ENCODE data around the gene RPRD1B.

Gene RPRD1B

DNA sequence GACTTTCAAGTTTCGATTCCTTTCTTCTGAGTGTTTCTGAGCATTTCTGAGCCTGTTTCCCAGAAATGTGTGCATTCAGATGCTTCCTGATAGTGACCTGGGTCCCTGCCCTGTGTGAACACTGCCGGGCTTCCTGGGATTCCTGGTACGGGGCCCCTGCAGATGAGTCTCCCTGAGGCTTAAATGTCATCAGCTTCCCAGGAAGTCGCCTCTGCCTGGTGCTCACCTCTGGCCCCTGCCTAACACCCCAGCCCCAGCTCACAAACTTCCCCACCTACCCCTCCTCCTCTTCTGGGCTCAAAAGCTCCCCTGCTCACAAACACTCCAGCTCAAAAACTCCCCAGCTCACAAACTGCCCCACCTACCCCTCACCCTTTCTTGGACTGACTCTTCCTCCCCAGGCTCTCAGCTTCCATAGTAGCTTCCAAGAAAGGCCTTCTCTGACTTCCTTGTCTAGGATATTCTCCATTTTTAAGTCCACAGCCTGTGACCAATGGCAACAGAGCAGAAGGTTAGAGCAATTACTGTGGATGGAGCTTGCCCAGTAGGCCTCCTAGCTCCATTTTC, 89.6 kb downstream of the RPRD1B start:
- no peak for DNase-seq (ENCODE audit: low spot score)

DNA sequence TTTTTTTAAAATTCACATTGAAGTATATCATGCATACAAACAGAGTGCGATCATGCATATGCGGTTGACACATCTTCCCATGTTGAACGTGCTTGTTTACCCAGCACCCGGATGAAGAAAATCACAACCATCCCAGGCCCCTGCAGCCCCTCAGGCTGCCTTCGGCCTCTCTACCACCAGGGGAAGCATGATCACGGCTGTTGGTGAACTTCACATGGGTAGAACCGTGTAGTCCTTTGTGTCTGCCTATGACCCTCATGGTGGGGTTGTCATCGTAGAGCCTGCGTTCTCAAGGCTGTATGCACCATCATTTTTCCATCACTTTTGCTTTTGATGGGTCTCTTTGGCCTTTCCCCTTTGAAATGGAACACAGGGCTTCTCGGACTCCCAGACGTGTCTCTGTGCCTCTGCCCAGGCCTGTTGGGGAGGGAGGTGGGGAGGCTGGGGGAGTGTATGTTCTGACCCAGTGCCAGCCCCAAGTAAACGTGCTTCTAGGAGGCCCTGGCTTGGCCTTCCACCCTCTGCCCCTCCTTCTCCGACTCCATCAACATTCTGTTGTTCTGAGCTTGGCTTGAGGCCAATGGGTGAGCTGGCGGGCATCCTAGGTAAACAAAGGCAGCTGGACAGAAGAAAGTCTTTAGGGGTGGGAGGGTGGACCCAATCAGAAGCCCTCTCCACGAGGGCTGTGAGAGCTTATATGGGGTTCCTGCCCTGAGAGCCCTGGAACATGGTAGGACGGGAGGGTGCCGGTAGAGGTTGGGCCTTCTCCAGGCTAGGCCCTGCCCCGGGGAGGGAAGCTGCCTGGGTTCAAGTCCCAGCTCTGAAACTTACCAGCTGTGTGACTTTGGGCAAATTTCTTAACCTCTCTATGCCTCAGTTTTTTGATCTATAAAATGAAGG, 91.9 kb downstream of the RPRD1B start:
- DNase-seq (ENCODE audit: low spot score), result peak; percentile 30

DNA sequence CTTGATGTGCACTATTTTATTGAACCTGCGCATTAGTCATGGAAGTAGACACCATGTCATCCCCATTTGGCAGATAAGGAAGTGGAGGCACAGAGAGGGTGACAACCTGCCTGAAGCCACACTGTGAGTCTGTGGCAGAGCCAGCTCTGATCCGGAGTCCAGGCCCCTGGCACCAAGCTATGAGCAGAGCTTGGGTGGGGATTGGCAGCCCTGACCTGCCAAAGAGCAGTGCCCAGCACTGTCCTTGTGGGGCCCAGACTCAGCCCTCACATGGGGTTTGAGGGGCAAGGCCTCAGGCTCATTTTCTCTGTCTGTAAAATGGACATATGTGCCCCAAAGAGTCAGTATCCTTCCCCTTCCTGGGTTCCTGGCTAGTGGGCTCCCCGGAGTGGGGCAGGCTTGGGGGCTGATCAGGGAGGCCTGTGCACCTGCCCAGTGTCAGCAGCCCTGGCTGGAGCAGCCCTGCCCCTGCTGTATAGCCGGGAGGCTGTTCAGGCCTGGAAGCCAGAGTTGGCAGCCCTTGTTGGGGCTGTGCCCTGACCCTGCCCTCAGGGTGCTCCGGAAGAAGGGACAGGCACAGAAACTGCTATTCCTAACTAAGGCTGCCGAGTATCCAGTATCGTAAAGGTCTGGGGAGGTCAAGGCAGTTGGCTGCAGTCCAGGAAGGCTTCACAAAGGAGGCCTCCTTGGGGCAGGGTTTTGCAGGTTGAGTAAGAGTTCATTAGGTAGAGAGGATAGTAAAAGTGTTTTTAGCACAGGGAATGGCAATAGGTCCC, 92.8 kb downstream of the RPRD1B start:
- DNase-seq (ENCODE audit: low spot score), result no peak

DNA sequence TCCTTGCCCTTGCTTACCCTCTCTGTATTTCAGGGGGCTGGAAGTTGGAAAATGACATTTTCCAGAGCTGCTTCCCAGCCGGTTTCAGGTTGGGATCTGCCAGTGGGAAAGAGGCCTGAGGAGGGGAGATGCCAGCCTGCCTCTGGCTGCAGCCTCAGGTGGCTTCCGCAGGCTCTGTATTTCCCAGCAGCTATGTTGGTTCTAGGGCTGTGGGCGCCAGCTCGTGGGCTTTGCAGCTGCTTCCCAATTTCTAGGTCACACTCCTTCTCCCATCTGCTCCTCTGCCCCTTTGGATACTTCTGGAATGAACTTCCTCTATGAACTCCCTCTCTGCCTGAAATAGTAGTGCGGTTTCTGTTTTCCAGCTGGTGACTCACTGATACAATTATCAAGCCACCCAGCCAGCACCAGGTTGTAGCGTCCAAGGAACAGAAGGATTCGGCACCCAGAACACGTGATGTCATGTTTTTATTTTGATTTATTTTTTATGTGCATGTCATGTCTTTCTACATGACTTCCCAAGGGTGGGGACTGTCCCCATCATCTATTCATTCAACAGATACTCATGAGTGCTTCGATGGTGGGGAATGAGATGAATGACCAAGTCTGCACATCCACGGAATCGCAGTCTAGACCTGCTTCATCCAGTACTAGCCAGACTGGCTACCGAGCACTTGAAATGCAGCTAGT, 93.5 kb downstream of the RPRD1B start:
- no peak for DNase-seq (ENCODE audit: low spot score)

DNA sequence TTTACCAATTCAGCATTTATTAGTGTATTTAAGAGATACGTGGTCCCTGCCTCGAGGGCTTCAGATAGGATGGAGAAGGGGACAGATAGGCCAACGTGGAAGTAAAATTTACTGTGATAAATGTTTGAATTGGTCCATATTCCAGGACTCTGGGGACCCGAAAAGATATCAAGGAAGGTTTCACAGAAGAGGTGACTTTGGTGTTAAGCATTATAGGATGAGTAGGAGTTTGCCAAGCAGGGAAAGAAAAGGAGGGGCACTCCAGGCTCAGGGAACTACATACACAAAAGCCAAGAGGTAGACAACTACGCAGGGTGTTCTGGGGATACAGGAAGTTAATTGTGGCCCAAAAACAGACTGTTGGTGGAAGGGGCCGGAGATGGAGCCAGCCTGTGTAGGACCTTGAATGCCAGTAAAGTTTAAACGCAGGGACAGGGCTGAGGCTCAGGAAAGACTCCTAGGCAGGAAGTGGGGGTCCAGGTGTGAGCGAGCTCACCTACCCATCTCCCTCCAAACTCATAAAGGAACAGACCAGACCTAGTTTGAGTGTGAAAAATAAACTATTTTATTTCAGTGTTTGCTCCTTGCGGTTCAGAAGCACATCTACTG, 94.5 kb downstream of the RPRD1B start:
- DNase-seq (ENCODE audit: low spot score), result no peak

DNA sequence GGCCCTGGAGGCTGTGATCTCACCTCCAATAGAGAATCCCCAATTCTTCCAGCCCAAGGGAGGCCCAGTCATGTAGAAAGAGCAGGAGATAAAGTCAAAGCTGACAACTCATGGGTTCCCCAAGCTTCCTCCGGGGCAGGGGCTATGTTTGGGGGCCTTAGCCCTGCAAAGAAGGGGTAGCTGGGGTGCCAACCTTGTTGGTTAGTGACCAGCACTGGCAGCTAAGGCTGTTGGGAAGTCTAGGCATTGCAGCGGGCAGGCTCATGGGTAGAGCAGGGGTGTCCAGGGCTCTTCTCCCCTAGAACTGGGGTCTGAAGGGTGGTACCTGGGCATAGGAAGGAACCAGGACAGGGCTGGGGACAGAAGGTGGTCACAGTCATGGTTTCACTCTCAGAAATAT, 95.1 kb downstream of the RPRD1B start:
- no peak for DNase-seq (ENCODE audit: low spot score)

DNA sequence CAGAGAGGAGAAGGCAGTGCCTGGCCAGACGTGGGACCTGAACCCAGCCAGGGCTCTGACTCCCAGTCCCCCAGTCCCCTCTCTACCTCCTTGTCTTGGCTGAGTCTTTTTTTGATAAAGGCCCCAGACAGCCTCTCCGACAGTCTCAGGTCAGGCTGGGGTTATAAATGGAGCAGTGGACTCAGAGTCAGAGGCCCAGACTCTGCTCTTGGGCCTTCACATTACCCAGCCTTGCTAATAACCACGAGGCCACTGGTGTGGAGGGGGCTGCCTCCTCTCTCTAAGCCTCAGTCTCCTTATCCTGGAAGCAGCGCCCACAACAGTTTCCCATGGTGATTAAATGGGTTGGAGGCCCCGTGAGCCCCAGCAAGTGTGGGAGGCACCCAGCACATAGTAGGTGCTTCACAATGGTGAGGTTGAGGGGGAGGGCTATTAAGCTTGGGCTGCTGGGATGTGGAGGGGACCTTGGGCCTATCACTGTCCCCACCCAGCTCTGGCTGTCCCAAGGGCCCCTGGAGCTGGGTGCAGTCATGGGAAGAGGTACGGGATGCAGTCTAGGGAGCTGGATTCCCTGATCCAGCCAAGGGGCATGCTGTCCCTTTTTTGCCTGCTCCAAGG, 95.8 kb downstream of the RPRD1B start:
- DNase-seq (ENCODE audit: low spot score), result no peak

DNA sequence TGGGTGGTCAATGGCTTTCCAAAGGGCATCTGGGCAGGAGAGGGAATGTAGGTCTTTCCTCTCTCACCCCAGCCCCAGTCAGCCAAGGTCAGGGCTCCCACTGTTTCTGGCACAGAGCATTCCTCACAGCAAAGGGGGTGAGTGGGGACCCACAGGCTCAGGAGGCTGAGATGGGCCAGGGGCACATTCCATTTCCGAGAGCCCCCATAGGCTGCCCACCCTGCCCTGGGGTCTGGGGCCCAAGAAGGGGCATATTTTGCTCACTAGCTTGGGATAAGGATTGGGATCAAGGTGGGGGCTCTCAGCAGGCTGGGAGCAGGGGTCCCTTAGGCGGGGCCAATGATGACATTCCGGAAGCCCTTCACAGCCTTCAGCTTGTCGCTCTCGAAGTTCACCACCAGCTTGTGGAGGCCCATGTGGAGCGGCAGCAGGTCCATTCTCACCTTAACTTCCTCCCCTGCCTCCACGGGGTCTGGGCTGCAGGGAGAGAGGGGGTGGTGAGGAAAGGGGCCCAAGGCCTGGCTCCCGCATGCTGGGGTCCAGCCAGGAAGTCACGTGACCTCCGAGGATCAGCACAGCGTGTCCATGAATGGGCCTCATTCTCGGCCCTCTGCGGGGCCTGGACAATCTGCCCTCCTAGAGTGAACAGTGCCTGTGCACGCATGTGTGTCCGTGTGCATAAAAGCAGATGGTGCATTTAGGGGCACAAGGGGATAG, 96.5 kb downstream of the RPRD1B start:
- DNase-seq (ENCODE audit: low spot score), result no peak

DNA sequence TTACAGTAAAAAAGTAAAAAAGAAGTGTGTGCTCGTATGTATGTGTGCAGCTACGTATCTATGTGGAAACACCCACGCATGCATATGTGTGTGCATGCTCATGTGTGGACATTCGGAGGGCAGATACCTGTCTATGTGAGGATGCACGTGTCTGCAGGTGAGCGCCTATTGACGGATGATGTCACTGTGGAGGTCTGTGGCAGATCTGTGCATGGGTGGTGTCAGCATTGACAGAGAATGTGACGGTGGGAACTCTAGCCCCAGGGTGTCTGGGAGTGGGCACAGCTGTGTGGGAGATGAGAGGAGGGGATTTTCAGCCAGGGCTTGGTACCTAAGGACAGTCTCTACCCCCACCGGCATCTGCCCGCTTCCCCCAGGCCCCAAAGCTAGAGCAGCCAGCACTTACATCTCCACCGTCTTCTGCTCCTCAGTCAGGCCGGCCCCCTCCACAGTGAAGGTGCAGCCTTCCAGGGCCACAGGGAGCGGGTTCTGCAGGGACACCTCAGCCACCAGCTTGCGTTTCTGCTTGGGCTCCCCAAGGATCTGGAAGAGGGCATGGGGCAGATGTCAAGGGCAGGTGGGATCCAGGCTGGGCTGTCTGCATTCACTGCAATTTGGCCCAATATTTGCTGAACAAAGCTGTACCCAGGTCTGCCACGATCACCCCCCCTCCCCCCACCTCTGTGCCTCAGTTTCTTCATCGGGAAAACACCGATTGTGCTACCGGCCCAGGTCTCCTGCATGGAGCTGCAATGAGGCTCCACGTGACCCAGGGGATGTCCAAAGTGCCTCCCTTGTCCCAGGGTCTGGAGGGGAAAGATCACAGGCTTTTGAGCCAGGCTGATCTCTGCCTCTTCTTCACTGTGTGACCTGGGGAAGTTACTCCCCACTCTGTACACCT, 97.4 kb downstream of the RPRD1B start:
- no peak for DNase-seq (ENCODE audit: low spot score)

DNA sequence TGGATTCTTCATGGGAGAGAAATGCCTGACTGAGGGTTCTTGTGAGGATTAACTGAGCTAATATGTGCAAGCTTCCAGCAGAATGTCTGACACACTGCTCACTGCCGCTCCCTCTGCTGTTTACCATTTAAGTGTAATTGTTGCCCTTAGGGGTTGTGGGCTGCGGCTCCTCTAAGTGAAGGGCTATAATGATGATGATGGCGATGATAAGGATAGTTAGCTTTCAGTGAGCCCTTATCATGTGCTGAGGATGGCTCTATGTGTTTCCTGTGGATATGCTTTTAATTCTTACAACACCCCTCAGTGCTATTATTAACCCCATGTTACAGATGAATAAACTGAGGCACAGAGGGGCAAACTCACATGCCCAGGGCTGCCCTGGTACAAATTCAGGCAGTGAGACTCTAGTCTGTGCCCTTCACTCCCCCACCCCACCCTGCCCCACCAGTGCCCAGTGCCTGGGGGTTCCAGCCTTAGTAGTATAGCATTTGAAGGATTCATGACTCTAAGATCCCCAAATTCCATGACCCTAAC, 98.1 kb downstream of the RPRD1B start:
- DNase-seq (ENCODE audit: low spot score), result no peak

DNA sequence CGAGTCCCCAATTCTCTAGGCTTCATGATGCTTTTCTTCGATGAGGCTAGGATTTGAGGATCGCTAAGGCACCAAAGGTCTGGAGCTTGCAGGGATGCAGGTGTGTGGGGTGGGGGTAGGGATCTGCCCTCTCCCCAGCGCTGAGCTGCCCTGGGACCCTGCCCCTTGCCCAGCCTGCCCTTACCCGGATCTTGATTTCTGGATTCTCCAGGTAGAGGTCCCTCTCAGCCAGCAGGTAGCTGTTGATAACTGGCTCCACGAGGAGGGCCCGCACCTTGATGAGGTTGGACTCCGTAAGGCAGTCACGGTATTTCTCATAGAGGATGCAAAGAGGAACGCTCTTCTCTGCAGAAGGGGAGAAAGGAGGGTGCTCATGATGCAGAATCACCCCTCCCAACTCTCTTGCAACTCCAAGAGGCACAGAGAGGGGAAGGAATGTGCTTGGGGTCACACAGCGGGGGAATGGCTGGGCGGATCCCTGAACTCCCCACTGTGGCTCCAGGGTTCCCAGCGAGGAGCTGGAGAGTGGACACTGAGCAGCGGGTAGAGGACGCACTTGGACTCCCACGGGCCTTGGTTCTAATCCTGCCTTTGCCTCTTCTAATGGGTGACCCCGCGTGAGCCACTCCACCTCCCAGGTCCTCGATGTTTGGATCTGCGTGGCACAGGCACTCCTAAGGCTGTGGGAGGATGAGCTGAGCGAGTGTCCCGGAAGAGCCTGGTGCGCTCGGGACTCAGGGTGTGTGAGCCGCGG, 98.8 kb downstream of the RPRD1B start:
- DNase-seq (ENCODE audit: low spot score), result no peak

DNA sequence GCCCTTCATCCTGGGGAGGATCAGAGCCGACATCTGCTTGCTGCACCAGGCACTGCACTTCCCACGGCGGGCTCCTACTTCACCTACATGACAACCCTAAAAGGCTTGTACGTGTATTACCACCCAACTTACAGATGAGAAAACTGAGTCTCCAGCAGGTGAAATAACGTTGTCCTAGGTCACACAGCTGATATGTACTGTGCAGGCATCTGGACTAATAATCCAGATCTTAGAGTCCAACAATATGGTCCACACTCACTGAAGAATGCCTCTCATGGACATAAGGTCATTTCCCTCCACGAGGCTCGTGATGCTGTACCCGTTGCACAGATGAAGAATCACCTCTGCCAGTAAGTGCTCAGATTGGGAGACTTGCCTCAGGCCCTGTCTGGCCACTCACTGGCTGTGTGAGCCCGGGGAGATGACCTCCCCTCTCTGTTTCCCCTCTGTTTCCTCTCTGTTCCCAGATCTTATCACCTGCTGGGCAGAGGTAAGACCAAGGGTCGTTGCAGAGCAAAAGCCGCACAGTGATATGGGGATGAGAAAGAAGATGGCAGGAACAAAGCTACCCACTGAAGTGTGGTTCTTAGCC, 99.5 kb downstream of the RPRD1B start:
- no peak for DNase-seq (ENCODE audit: low spot score)

DNA sequence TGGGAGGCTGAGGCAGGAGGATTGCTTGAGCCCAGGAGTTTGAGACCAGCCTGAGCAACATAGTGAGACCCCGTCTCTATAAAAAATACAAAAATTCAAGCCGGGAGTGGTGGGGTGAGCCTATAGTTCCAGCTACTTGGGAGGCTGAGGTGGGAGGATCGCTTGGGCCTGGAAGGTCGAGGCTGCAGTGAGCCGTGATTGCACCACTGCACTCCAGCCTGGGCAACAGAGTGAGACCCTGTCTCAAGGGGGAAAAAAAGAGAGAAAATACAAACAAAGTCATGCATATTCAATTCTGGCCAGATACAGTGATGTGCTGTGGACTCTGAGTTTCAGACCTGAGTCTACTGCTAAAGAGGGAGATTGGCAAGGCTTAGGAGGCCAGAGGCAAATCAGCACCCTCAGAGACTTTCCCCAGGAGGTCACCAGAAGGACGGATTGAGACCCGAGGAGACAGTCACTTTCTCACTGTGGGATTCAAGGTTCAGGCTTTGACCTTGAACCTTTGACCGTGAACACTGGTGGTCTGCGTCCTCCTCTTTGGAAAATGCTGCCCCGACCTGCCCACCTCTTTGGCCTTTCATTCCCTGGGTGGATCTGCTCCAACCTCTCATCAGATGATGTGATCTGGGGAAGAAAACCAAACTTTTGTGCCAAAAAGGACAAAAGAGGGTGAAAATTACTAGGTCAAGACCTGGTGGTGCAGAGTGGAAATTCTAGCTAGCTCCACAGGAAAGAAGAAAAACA, 100.3 kb downstream of the RPRD1B start:
- DNase-seq (ENCODE audit: low spot score), result no peak

DNA sequence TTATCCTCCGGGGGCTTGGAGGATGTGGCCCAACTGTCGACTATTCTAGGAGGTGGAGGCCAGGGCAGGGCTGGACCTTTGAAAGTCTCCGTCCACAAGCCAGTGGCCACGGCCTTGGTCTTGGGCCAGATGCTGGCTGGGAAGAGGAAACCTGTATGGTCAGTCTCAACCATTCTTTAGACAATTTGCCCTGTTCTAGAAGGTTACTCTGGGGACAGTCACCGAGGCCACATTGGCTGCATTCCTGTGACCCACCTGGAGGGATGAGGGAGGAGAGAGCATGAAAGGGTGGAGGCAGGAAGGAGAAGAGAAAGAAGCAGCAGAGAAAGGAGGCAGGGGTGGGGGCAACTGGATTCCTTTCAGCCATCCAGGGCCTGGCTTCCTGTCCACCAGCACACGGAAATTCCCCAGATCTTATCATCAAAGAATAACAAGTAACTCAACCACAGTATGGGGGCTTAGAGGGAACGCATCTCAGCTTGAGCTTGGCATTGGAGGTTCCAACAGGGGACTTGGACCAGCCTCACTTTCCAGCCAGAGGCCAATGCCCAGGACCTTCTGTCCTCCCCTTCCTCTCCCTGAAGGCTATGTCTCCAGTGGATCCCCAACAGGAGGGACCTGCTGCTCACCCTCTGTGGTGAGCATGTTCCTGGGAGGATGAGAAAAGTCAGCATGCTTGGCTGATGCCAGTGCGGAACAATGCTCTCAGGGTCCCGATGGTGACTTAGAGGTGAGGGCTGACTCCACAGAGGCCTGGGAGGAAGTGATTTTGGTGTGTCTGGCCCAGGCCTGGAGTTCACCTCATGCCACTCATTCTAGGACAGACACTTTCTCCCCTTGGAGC, 101.1 kb downstream of the RPRD1B start:
- DNase-seq (ENCODE audit: low spot score), result peak; percentile 18

DNA sequence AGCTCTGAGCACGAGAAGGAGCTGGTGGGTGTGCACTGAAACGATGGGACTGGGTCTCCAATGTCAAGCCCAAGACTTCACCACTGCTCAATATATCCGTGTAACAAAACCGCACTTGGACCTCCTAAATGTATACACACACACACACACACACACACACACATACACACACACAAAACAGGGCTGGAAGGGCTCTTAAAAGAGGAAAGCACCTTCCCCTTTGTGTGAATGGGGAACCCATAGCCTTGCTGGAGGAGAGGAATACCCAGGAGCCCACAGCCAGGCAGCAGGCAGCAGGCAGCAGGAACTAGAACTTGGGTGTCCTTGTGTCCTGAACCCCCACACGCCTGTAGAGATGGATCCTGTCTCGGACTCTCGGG, 101.7 kb downstream of the RPRD1B start:
- no peak for DNase-seq (ENCODE audit: low spot score)

DNA sequence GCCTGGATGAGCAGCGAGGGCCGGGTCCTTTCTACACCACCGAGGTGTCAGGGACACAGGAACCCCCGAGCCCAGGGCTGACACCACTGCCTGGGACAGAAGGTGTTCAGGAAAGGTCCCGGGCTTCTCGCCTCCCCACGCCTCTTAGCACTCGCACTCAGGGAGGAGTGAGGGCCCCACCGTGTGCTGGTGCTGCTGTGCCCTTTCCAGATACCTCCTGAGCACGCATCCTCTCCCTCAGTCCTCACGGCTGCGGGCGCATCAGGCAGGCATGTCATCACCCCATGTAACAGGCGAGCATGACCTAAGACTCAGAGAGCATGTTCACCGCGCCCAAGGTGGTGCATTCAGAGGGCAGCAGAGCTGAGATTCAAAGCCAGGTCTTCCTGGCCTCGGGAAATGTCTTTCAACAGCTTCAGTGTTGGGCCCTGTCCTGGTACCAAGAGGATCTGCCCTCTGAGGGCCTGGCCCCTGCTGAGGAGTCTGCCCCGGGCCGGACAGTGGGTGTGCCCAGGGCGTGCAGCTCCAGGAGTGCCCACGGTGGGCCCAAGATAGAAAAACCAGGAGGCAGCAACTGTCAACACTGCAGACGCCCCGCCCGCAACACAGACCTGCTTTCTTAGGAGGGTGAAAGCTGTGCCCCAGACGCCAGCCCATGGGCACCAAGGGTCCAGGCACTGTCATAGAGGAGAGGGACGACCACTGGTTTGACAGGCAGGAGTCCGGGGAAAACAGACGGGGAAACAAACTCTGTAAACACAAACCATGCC, 102.3 kb downstream of the RPRD1B start:
- no peak for DNase-seq (ENCODE audit: low spot score)
